HK-2 (cell line): ENCODE data around the gene ZMYND19.
"Not testable (repeated sequence)": the region's sequence is repeated elsewhere in the genome, so short reads cannot be mapped to it uniquely, and the experiment has no call there.

Experiments used
- DNase-seq: peaks from one replicate; pipeline ENCODE4 v3.0.0-alpha.2; 2018; ENCODE audit not compliant: unreplicated experiment

Gene ZMYND19

DNA sequence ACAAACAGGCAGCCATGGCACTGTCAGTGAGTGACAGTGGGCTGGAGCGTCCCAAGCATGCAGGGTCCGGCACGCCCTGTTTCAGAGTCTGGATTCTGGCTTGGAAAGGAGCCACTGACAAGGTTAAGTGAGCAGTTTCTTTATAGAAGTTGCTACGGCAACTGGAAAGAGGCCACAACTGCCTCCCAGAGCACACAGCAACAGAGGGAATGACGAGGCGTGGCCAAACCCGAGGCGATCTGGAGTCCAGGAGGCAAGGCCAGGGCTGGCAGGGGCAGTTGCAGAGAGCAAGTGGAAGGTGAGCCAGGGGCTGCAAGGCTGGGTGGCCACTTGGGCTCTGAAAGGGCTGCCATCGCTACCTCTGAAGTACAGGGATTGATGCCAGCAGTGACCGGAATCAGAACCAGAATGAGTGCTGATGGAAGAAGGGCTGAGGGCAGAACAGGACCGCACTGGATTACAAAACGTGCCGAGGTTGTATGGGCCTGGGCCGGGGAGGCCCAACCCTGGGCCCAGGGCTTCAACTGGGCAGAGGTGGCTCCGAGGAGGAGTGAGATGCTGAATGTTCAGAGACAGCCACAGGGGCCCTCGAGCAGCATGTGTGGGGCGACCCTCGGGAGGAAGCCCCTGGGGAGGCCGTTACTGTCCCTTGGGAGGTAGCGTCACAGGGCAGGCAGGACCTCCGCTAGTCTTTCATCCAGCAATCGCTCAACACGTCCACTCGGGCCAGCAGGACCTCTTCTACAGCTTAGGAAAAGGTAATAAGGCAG lies 34.1 kb downstream of the ZMYND19 start:
- no peak for DNase-seq

DNA sequence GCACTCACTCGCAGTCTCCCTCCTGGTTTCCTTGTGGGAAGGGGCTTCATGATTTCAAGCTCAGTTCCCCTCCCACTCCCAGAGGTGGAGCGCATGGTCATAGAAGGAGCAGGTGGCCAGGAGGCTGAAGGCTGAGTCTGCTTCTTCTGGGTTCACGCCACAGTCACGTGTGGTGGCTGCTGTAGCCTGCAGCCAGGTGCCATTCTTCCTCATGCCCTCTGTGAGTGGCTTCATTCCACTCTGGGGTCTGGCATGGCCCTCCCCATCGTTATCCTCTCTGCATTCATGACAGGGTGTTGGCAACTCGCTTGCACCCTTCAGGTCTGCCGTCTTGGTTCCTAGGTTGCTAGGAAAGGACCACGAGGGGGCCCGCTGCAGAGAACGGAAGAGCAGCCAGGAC lies 35.1 kb downstream of the ZMYND19 start:
- no peak for DNase-seq

DNA sequence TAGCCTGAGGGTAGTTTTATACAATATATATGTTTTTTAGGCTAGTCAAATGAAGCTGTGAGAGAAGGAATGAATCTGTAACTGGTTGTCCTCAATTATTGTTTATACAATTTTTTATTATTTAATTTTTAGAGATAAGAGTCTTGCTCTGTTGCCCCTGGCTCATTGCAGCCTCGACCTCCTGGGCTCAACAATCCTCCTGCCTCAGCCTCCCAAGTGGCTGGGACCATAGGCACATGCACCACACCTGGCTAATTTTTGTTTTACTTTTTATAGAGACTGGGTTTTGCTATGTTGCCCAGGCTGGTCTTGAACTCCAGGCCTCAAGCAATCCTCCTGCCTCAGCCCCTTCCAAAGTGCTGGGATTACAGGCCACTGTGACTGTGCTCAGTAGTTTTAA lies 36.0 kb downstream of the ZMYND19 start:
- no peak for DNase-seq

DNA sequence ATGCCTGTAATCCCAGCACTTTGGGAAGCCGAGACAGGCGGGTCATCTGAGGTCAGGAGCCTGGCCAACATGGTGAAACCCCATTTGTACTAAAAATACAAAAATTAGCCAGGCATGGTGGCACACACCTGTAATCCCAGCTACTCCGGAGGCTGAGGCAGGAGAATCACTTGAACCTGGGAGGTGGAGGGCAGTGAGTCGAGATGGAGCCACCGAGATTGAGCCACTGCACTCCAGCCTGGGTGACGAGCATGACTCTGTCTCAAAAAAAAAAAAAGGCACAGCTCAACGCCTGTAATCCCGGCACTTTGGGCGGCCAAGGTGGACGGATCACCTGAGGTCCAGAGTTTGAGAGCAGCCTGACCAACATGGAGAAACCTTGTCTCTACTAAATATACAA lies 36.7 kb downstream of the ZMYND19 start:
- DNase-seq: not testable (repeated sequence)

DNA sequence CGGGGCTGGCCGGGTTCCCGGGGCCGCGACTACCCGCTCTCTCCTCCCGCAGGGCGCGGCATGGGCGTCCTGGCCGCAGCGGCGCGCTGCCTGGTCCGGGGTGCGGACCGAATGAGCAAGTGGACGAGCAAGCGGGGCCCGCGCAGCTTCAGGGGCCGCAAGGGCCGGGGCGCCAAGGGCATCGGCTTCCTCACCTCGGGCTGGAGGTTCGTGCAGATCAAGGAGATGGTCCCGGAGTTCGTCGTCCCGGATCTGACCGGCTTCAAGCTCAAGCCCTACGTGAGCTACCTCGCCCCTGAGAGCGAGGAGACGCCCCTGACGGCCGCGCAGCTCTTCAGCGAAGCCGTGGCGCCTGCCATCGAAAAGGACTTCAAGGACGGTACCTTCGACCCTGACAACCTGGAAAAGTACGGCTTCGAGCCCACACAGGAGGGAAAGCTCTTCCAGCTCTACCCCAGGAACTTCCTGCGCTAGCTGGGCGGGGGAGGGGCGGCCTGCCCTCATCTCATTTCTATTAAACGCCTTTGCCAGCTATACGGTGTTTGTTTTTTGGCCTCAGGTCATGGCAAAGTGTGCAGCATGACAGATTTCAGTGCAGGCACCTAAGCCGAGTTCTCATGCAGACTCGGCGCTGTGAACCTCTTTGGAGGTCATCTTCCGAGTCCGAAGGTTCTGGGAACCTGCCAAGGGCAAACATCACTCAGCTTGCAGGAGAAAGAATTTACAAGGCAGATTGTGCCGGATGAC lies 38.1 kb downstream of the ZMYND19 start:
- peak; percentile 8 for DNase-seq

DNA sequence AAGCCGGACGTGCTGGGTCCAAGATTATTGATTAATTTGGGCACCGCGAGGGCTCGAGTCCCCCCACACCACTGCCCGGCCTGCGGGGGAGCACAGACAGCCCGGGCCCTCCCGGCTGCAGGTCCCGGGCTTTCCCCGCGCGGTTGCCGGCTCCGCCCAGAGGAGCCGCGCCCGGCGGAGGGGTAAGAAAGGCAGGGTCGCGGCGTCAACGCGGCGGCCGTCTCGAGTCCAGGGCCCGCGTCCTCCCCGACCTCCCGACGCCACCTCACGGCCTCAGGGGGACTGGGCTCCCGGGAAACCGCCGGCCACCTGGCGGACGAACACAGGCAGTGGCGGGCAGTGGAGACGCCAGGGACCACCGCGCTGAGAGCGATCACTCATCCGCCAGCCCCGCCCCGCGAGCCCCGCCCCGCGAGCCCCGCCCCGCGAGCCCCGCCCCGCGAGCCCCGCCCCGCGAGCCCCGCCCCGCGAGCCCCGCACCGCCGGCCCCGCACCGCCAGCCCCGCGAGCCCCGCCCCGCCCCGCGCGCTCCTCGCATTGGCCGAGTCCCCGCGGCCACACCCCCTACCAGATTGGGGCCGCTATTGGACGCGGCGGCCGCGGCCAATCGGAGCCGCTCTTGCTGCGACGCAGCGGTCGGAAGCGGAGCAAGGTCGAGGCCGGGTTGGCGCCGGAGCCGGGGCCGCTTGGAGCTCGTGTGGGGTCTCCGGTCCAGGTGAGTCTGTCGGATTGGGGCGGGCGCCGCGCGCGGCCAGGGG lies 38.9 kb downstream of the ZMYND19 start, which contains the start of gene MRPL41:
MRPL41 (plus strand) TSS at position 616 of the 758 bp plus-strand sequence. CDS start 203 bp downstream, outside the sequence.
- DNase-seq: peak; percentile 91

DNA sequence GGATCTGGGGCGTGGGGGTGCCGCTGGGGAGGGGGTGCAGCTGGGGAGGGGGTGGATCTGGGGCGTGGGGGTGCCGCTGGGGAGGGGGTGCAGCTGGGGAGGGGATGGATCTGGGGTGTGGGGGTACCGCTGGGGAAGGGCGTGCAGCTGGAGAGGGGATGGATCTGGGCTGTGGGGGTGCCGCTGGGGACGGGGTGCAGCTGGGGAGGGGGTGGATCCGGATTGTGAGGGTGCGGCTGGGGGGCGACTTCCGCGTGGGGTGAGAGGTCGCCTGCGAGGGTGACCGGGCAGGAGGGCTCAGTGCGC lies 39.4 kb downstream of the ZMYND19 start:
- DNase-seq: not testable (repeated sequence)

DNA sequence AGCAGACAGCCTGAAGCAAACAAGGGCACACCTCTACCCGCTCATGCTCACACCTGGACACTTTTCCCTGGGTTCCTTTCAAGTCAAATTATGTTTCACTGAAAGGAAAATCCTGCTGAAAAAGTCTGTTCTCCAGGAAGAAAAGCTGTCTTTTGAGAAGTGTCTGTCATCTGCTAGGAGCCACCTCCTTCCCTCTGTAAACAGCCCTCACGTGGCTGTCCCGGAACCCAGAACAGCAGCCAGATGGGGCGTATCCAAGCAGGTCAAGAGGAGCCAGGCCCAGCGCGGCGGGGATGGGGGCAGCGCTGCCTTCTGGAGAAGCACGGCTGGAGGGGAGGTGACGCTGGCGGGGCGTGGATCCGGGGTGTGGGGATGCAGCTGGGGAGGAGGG lies 40.1 kb downstream of the ZMYND19 start, which contains the start of gene PNPLA7:
PNPLA7 (minus strand) TSS at position 172 of the 391 bp plus-strand sequence. CDS start 205 bp downstream, outside the sequence.
- DNase-seq: peak; percentile 78

DNA sequence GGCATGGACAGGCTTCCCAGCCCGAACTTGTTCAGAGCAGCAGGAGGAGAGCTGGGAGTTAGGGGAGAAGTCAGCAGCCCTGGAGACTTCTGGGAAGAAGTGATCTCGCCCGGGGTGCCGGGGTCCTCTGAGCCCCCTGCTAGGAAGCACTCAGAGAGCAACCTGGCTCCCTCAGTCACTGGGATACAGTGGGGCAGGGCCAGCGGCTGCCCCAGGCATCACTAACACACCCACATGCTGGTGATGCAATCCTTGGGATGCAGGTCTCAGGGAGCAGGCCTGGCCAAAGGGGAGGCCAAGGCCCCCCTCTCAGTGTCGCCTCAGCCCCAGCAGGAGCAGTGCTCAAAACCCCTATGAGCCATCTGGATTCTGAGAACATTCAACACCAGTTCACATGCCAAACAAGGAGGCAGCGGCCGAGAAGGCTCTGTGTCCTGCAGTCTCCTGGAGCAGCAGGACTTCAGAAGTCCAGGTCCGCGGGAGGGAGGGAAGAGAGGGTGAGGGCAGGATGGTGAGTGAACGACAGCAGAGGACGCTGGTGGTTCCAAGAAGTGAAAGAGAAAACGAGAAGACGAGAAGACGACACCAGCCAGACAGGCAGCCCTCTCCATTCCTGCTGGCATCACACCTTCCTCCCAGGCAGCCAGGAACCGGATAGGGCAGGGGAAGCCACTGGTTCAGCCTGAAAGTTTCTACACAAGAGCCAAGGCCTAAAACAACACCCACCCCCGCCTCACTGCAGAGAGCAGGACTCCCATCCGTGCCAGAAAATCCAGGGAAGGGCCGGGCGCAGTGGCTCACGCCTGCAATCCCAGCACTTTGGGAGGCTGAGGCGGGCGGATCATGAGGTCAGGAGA lies 42.4 kb downstream of the ZMYND19 start:
- DNase-seq: no peak

DNA sequence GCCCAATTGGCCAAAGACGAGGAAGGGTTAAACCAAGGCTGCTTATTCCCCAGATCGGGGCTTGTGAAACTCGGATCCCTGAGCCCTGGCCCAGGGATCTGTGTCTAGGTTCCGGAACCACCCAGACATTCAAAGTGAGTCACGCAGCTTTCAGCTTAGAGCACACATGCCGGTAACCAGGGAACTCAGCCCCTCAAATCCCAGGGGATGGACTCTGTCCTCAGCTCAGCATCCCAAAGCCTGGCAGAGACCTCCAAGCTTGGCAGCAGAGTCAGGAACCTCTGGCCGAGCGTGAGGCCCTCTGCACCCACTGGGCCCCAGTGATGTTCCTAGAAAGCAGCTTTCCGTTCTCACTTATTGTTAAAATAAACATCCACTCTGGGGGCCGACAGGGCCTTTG lies 45.2 kb downstream of the ZMYND19 start:
- DNase-seq: no peak

DNA sequence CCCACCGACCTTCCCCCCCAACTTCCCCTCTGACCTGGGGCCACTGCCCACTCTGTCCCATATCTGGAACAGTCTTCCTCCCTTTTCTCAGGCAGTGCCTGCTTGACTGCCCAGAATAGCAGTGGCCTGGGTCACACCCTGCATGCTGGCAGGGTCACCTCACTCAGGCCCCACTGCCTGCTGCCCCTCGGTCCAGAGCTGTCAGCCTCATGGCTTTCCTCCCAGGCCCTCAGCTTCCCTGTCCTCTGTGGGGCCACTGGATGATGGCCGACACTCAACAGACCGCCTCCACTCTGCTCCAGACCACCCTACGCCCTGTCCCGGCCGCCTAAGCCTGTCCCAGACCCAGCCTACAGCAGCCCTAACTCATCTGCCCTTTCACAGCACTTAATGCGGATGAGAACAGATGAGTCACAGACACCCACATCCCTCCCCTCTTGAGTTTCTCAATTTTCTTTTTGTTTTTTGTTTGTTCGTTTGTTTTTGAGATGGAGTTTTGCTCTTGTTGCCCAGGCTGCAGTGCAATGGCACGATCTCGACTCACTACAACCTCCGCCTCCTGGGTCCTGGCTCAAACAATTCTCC lies 46.0 kb downstream of the ZMYND19 start:
- DNase-seq: no peak

DNA sequence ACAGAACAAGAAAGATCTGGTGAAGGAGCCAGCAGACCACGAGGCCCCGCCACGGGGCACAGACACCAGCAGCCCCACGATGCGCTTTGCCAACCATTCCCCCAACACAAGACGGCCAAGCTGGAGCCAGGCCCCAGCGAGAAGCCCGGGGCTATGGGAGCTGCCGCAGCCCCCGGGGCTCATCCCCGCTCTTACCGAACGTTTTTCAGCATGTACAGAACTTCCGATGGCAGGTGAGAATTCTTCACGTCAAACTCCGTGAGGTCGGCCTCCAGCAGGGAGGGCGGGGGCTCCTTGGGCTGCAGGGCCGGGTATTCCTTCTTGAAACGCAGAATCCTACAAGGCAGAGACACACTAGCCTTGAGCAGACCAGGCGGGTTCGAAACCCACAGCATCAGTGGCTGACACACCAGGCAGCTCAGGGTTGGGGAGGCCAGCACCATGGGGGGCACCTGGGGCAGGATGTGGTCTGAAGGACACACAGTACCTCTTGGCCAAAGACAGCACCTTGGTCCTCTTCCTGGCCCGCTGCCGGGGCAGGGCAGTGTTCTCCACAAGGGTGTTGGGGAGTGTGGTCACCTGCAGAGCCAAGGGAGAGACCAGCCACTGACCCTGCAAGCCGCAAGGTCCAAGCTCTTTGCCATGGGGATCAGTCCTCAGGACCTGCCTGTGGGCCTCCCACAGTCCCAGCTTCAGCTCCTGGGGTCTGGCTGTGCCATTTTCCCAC lies 46.9 kb downstream of the ZMYND19 start:
- DNase-seq: no peak

DNA sequence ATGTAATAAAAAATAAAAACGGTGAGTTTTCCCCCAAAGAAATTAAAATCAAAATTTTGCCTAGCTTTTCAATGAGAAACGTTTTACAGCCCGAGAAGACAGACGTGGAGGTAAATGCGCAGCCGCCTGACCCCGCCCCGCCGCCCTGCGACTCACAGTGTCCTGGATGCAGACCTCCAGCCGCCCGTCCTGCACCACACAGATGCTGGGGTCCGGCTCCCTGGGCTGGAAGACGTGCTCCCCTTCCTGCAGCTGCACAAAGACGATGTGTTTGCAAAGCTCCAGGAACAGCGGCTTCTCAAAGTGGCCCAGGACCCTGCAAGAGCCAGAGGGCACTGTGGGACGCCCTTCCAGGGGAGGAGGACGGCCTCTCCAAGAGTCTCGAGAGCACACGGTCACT lies 47.8 kb downstream of the ZMYND19 start:
- no peak for DNase-seq

DNA sequence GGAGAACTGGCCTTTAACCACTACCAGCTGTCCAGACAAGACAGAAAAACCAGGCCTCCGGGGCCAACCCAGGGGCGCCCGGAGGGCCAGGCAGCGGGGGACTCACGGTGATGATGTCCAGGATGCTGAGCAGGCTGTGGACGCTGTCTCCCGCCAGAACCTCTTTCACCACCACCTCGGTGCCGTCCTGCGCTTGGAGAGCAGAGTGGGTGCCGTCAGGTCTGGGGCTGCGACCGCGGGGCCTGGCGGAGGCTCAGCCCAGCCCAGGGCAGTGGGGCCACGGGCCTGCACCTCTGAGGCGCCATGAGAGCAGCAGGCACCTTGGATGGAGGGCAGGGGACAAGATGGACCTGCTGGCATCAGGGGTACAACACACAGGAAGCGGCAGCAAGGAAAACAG lies 49.8 kb downstream of the ZMYND19 start:
- no peak for DNase-seq

DNA sequence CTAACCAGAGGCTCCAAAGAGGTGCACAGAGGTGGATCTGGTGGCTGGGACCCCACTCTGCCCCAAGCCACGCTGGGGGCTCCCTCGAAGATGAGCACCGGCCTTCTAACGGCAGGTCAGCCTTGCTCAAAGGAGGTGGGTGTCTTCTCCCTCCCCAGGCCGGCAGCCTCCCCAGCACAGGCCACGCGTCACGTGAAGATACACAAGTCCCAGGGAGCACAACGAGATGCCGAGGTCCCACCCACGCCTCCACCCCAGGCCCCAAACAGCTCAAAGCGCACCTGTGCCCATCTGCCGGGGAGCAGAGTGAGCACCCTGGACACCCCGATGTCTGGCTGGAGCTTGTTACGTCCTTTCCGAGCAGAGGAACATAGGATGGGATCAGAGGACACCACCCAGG lies 52.3 kb downstream of the ZMYND19 start:
- no peak for DNase-seq

DNA sequence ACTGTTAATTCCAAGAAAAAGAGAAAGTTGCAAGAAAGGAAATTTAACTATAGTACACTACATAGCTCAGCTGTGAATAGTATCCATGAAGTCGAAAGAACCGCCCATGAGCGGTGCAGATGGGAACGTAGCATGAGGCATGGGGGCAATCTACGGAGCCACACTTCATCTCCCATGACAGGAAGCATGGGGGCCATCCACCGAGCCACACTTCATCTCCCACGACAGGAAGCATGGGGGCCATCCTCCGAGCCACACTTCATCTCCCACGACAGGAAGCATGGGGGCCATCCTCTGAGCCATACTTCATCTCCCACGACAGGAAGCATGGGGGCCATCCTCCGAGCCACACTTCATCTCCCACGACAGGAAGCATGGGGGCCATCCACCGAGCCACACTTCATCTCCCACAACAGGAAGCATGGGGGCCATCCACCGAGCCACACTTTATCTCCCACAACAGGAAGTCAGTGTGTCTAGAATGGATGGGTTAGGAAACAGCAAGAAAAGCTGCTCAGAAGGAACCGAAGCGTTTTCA lies 53.6 kb downstream of the ZMYND19 start:
- DNase-seq: not testable (repeated sequence)

DNA sequence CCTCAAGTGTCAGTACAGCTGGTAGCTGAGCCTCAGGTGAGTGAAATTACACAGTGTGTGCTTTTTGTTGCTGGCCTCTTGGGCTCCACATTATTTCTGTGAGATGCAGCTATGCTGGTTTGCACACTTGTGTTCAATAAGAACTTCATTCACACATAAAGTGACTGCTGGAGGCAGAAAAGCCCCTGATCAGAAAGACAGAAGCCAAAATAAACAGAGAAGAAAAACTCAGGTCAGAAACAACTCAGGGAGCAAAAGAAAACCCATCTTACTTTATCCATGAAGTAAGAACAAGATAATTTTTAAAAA lies 55.2 kb downstream of the ZMYND19 start:
- DNase-seq: no peak

DNA sequence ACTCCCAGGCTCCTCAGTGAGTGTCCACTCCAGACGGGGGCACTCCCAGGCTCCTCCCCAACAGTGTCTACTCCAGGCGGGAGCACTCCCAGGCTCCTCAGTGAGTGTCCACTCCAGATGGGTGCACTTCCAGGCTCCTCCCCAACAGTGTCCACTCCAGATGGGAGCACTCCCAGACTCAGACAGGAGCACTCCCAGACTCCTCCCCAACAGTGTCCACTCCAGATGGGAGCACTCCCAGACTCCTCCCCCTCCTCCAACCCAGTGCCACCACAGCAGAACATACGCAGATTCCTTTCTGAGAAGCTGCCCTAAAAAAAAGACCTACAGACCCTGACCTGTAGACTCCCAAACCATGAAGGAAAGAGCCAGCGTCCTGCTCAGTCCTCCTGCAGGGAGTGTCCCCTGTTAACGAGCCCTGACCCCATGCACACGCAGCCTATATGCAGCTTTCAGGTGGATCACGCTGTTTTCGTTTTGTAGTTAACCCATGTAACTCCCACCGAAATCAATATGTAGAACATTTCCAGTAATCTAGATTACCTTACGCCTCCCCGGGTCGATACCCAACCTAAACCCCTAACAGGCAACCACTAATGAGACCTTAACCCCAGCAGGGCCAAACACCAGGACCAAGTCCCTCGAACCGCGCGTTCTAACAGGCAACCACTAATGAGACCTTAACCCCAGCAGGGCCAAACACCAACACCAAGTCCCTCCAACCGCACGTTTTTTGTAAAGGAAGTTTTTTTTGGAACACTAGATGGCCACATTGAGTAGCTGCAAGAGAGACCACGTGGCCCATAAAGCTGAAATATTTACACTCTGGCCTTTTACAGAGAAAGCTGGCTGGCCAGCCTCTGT lies 55.8 kb downstream of the ZMYND19 start:
- peak; percentile 22 for DNase-seq

DNA sequence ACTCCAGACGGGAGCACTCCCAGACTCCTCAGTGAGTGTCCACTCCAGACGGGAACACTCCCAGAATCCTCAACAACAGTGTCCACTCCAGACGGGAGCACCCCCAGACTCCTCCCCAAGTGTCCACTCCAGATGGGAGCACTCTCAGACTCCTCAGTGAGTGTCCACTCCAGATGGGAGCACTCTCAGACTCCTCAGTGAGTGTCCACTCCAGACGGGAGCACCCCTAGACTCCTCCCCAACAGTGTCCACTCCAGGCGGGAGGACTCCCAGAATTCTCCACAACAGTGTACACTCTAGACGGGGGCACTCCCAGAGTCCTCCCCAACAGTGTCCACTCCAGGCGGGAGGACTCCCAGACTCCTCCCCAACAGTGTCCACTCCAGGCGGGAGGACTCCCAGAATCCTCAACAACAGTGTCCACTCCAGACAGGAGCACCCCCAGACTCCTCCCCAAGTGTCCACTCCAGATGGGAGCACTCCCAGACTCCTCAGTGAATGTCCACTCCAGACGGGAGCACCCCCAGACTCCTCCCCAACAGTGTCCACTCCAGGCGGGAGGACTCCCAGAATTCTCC lies 57.3 kb downstream of the ZMYND19 start:
- DNase-seq: not testable (repeated sequence)
